HG03521 (cell line): ENCODE measurements around the gene LDHA.
"Not testable (repeated sequence)": the region's sequence is repeated elsewhere in the genome, so short reads cannot be mapped to it uniquely, and the experiment has no call there.

Experiments
- ATAC-seq: cut with Tn5 transposase; IDR thresholded peaks from one replicate; pipeline ENCODE4 v1.9.1; 2021; ENCODE audit warnings: mild to moderate bottlenecking, moderate library complexity; ENCODE audit not compliant: unreplicated experiment

LDHA gene

GRCh38 chr11:18393581-18394274, 635 bp upstream of the LDHA start:
- ATAC-seq: no peak

DNA sequence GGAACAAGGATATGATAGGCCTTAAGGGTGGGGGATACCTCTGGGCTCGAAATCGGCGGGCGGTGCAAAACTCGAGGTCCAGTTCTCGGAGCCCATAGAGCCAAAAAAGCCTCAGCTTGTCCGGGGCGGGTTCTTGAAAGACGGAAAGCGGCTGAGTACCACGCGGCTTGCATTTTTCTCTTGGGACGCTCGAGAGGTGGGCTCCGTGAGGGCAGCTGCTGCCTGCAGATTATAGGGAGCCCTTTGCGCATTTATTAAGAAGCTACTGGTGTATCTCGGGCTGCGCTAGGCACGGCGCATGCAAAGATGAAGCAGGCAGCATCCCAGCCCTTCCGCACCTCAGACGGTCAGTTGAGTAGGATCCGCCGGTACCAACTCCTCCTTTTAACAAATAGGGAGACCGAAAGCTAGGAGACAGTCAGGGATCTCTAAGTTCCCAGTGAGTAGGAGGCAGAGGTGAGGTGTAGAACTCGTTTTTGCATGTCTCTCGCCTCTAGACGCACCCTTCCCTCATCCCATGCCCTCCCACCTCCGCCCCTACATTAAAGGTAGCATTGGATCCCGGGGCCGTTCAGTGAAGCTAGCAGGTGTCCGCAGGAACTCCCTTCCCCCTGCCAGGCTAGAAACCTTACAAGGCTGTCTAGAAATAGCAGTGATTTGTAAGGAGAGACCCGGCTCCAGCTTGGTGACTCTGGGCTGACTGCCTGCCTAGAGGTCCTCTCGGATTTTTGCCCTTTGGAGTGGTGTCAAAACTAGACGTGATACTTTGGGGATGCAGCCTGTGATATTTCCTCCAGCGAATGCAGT, 768 bp downstream of the LDHA start:
- no peak for ATAC-seq

DNA sequence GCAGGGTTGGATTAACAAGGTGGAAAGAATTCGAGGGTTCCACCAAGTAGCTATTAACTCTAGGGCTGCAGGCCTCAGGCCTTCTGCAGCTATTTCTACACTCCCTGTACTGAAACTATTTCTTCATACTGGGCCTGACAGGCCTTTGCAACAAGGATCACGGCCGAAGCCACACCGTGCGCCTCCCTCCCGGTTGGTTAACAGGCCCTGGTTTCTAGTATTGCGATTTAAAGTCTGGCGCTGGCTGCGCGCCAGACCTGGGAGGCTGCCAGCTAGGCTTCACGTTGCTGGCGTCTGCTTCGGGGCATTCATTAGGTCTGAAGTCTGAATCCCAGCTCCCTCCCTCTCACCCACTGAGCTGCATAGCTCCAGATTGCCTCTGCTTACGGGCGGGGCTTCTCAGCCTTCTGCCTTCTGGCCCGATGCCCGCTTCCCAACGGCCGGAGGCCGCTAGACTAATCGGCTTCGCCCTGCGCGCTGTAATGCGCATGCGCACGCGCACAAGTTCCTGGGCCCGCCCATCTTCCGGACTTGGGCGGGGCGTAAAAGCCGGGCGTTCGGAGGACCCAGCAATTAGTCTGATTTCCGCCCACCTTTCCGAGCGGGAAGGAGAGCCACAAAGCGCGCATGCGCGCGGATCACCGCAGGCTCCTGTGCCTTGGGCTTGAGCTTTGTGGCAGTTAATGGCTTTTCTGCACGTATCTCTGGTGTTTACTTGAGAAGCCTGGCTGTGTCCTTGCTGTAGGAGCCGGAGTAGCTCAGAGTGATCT, 1.6 kb downstream of the LDHA start:
- peak; percentile 65 for ATAC-seq

GRCh38 chr11:18397921-18398320, 3.6 kb downstream of the LDHA start:
- no peak for ATAC-seq

DNA sequence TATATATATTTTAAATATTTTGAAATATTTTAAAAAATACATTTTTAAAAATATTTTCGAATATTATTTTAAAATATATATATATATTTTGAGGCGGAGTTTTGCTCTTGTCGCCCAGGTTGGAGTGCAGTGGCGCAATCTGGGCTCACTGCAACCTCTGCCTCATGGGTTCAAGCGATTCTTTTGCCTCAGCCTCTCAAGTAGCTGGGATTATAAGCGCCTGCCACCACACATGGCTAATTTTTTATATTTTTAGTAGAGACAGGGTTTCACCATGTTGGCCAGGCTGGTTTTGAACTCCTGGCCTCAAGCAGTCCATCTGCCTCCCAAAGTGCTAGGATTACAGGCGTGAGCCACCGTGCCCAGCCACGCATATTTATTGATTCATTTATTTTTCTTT, 6.7 kb downstream of the LDHA start:
- not testable (repeated sequence) for ATAC-seq

GRCh38 chr11:18404062-18404461, 9.7 kb downstream of the LDHA start:
- no peak for ATAC-seq

DNA sequence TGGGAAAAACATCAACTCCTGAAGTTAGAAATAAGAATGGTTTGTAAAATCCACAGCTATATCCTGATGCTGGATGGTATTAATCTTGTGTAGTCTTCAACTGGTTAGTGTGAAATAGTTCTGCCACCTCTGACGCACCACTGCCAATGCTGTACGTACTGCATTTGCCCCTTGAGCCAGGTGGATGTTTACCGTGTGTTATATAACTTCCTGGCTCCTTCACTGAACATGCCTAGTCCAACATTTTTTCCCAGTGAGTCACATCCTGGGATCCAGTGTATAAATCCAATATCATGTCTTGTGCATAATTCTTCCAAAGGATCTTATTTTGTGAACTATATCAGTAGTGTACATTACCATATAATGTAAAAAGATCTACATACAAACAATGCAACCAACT, 13.0 kb downstream of the LDHA start:
- ATAC-seq: not testable (repeated sequence)

- ATAC-seq: no peak
Observed at GRCh38 chr11:18408558-18409291, 14.4 kb downstream of the LDHA start.

DNA sequence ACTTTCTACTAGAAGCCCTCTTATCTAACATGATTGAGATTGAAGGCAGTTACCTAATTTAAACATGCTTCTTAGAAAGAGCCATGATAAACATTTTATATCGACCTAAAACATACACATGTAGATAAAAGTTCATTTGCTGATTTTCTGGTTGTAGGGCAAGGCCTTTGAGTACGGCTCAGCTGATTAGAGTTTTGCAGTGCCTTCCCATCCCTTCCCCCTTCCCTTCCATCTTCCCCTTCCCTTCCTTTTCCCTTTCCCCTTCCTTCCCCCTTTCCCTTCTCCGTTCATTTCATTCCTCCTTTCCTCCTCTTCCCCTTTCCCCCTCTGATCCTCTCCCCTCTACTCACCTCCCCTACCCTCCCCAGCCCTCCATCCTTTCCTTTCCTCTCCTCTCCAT, 22.1 kb downstream of the LDHA start:
- ATAC-seq: no peak

- no peak for ATAC-seq
Observed at GRCh38 chr11:18419040-18419439, 24.7 kb downstream of the LDHA start.

DNA sequence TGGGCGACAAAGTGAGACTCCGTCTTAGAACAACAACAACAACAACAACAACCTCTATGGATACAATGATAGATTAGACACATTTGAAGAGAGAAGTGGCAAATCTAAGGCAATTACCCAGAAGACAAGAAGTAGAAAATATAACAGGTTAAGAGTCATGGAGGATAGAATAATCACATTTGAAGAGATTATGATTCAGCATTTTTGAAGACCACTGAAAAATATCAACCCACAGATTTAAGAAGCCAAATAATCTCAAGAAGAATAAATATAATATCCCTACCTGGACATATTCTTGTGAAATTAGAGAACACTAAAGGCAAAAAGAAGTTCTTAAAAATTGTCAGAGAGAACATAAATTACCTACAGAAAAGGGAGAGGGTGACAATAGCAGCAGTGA, 25.7 kb downstream of the LDHA start:
- ATAC-seq: no peak

GRCh38 chr11:18427240-18427639, 32.9 kb downstream of the LDHA start:
- ATAC-seq: no peak

DNA sequence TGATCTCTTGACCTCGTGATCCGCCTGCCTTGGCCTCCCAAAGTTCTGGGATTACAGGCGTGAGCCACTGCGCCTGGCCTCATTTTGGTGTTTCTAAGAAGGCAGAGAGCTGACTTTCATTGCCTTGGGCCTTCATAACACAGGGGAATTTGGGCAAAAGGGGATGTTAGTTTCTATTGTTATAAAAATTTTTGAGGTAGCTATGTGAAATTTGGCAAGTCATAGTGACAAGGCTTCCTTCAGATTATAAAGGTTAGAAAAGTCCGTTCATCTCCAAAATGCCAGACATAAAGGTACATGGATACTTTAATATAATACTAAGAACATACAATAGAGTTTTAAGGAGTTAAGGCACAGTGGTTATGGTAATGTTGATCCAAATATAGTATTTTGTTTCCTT, 35.0 kb downstream of the LDHA start:
- ATAC-seq: no peak

GRCh38 chr11:18438691-18439090, 44.3 kb downstream of the LDHA start:
- ATAC-seq: no peak

- no peak for ATAC-seq
Observed at GRCh38 chr11:18449251-18449650, 54.9 kb downstream of the LDHA start.

DNA sequence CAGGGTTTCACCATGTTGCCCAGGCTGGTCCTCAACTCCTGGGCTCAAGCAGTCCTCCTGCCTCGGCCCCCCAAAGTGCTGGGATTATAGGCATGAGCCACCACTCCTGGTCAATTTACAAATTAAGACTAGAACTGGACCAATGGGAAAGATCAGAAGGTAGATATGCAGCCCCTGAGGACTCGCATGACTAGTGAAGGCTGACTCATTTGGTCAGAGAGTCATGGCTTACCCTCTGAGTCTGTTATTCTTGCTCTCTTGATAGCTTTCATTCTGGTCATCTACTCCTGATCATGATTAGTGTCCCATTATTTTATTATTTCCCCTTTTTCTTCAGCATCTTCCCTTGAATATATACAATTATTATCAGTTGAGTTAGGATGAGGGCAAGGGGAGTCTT, 58.6 kb downstream of the LDHA start:
- no peak for ATAC-seq

GRCh38 chr11:18455686-18456372, 61.5 kb downstream of the LDHA start, which contains the start of gene LDHAL6A:
LDHAL6A (plus strand) TSS chr11:18455856; CDS start chr11:18456681, 825 bp downstream.
- no peak for ATAC-seq

DNA sequence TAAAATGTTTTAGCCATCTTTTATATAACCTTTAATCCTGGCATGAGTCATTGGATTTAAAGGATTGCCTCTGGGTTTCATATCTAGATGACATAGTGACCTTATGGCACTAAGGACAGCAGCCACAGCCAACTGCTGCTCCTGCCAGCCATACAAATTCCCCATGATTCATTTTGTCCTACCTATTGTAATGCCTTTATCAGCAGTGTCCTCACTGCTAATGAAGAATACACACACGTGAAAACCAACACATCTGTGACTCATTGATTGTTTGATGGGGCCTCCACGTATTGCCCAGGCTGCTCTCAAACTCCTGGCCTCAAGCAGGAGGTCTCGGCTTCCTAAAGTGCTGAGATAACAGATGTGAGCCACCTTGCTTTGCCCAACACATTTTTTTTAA, 63.1 kb downstream of the LDHA start:
- ATAC-seq: no peak
